ENCODE data around the gene AFF1. TPM values are rescaled to one million over a fixed set of nuclear protein-coding genes. Genes with fewer than 3 reads are reported as not detected.

Gene AFF1
- total RNA-seq, 1 experiment from 2014 or later, result 23.9 TPM

GRCh38 chr4:87108142-87108546 is 173.3 kb downstream of the AFF1 start:
- Histone ChIP-seq H3K4me1 (ENCODE audit: control insufficient read depth, insufficient read depth, low read length) (peaks cover 4% of the 10 kb centered on the region; the same call in 1 of the 2 replicates), H3K36me3 (ENCODE audit: control insufficient read depth, insufficient read depth, low read length) (no peaks in the 10 kb centered on the region), H3K4me3 (ENCODE audit: low read depth in 2 of 2, low read length in 2 of 2) (no peak overlapping the region), H3K9me3 (ENCODE audit: control insufficient read depth, insufficient read depth, low read depth, low read length) (no peaks in the 10 kb centered on the region), H3K27ac (ENCODE audit: low read length) (no peak overlapping the region), H3K27me3 (ENCODE audit: control insufficient read depth, insufficient read depth, low read length) (no peaks in the 10 kb centered on the region)
- intact Hi-C loops (cut with micrococcal nuclease; ENCODE audit: unreplicated experiment) (no loop called here), in situ Hi-C loops (cut with HindIII; ENCODE audit: low pct_unique_long_range_greater_than_20kb, low sequenced_read_pairs) (no loop called here)
- ATAC-seq (peak; percentile 94), DNase-seq (ENCODE audit: low read depth, low spot score) (peak; percentile 41)
- TF ChIP-seq REST (IDR thresholded peaks at IDR 0.05; ENCODE audit: insufficient read depth in 1 of 2, low read depth in 2 of 2, low read length in 1 of 2), result no peak
- TF ChIP-seq TCF7L2 (IDR thresholded peaks at IDR 0.05; ENCODE audit: low read depth, low read length), result no peak
- no peak for TF ChIP-seq SIN3A (IDR thresholded peaks at IDR 0.05; ENCODE audit: borderline replicate concordance, insufficient read depth, low read depth, low read length)
- no peak for TF ChIP-seq CTCF (IDR thresholded peaks at IDR 0.05)
- TF ChIP-seq POLR2AphosphoS5 (IDR thresholded peaks at IDR 0.05; ENCODE audit: low read depth, low read length), result no peak
- CTCF ChIA-PET, result no interaction called here
- POLR2A ChIA-PET, result no interaction called here
- no TSS peak for BruUV-seq (replicated peaks)

GRCh38 chr4:87109121-87109520 is 174.3 kb downstream of the AFF1 start:
- DNase-seq (ENCODE audit: low read depth, low spot score) (no peak), ATAC-seq (no peak)
- H3K4me1 ChIP-seq (ENCODE audit: control insufficient read depth, insufficient read depth, low read length), result no peaks in the 10 kb centered on the region
- intact Hi-C loops (cut with micrococcal nuclease; ENCODE audit: unreplicated experiment) (no loop called here), in situ Hi-C loops (cut with HindIII; ENCODE audit: low pct_unique_long_range_greater_than_20kb, low sequenced_read_pairs) (no loop called here)
- no TSS peak for BruUV-seq (replicated peaks)
- TF ChIP-seq SIN3A (IDR thresholded peaks at IDR 0.05; ENCODE audit: borderline replicate concordance, insufficient read depth, low read depth, low read length) (no peak), CTCF (IDR thresholded peaks at IDR 0.05) (no peak), REST (IDR thresholded peaks at IDR 0.05; ENCODE audit: insufficient read depth in 1 of 2, low read depth in 2 of 2, low read length in 1 of 2) (no peak), TCF7L2 (IDR thresholded peaks at IDR 0.05; ENCODE audit: low read depth, low read length) (no peak), POLR2AphosphoS5 (IDR thresholded peaks at IDR 0.05; ENCODE audit: low read depth, low read length) (no peak)
- POLR2A ChIA-PET, result no interaction called here
- no peak overlapping the region for H3K27ac ChIP-seq (ENCODE audit: low read length)
- H3K9me3 ChIP-seq (ENCODE audit: control insufficient read depth, insufficient read depth, low read depth, low read length), result no peaks in the 10 kb centered on the region
- H3K36me3 ChIP-seq (ENCODE audit: control insufficient read depth, insufficient read depth, low read length), result no peaks in the 10 kb centered on the region
- CTCF ChIA-PET, result no interaction called here
- H3K4me3 ChIP-seq (ENCODE audit: low read depth in 2 of 2, low read length in 2 of 2), result no peak overlapping the region
- H3K27me3 ChIP-seq (ENCODE audit: control insufficient read depth, insufficient read depth, low read length), result no peaks in the 10 kb centered on the region

Data from Panc1 (cell line).